Loucy (cell line): ENCODE results near the gene TMPO.
"Not testable (repeated sequence)": the region's sequence is repeated elsewhere in the genome, so short reads cannot be mapped to it uniquely, and the experiment has no call there.

Experiments
- H2AFZ ChIP-seq: fragments of 200-600 bp; sonication (generic); 2 replicates; pipeline ENCODE4 v1.6.0; 2016; ENCODE audit warnings: antibody characterized with exemption, mild to moderate bottlenecking, low read length, moderate library complexity
- H3F3A ChIP-seq: fragments of 200-600 bp; 2 replicates; pipeline ENCODE4 v1.6.0; 2016; ENCODE audit warnings: antibody characterized with exemption, low read depth, mild to moderate bottlenecking
- H3K27me3 ChIP-seq: fragments of 200-600 bp; sonication (generic); 2 replicates; pipeline ENCODE4 v1.6.1; 2014; ENCODE audit warnings: low read length, mild to moderate bottlenecking; ENCODE audit not compliant: insufficient read depth, poor library complexity, severe bottlenecking
- H3K36me3 ChIP-seq: fragments of 200-600 bp; sonication (generic); 2 replicates; pipeline ENCODE4 v1.6.1; 2016; ENCODE audit warnings: low read length; ENCODE audit not compliant: insufficient read depth
- H3K4me1 ChIP-seq: fragments of 200-600 bp; sonication (generic); 2 replicates; pipeline ENCODE4 v1.5.1; 2014; ENCODE audit warnings: low read length, mild to moderate bottlenecking; ENCODE audit not compliant: insufficient read depth, poor library complexity, severe bottlenecking
- H3K4me2 ChIP-seq: fragments of 200-600 bp; sonication (generic); 2 replicates; pipeline ENCODE4 v1.6.0; 2014; ENCODE audit warnings: antibody characterized with exemption, low read length, low read depth, mild to moderate bottlenecking; ENCODE audit not compliant: poor library complexity, severe bottlenecking
- H3K4me3 ChIP-seq: fragments of 200-600 bp; sonication (generic); 2 replicates; pipeline ENCODE4 v1.5.1; 2014; ENCODE audit warnings: low read length, mild to moderate bottlenecking, mixed read lengths; ENCODE audit not compliant: poor library complexity, severe bottlenecking
- H3K79me2 ChIP-seq: fragments of 200-600 bp; sonication (generic); 2 replicates; pipeline ENCODE4 v1.6.1; 2014; ENCODE audit warnings: low read length; ENCODE audit not compliant: insufficient read depth
- H3K9ac ChIP-seq: fragments of 200-600 bp; sonication (generic); 2 replicates; pipeline ENCODE4 v1.6.0; 2014; ENCODE audit warnings: mild to moderate bottlenecking, low read depth, low read length, moderate library complexity; ENCODE audit not compliant: poor library complexity, severe bottlenecking
- H3K9me2 ChIP-seq: fragments of 200-600 bp; sonication (generic); replicated peaks from 2 replicates; pipeline ENCODE4 v1.6.1; 2016; ENCODE audit warnings: low read depth, low read length, mixed read lengths
- H3K9me3 ChIP-seq: fragments of 200-600 bp; sonication (generic); 2 replicates; pipeline ENCODE4 v1.6.1; 2014; ENCODE audit warnings: mild to moderate bottlenecking, antibody characterized with exemption, low read length, low read depth; ENCODE audit not compliant: insufficient read depth
- H4K20me1 ChIP-seq: fragments of 200-600 bp; sonication (generic); 2 replicates; pipeline ENCODE4 v1.6.0; 2014; ENCODE audit warnings: antibody characterized with exemption, low read length, mild to moderate bottlenecking; ENCODE audit not compliant: insufficient read depth, poor library complexity, severe bottlenecking
- CTCF ChIP-seq: fragments of 200-600 bp; sonication (generic); conservative IDR thresholded peaks from 2 replicates; pipeline ENCODE4 v1.5.1; 2014; ENCODE audit warnings: mild to moderate bottlenecking, antibody characterized with exemption, low read length
- EZH2phosphoT487 ChIP-seq: fragments of 200-600 bp; IDR thresholded peaks from 2 replicates; pipeline ENCODE4 v1.6.1; 2018; ENCODE audit warnings: antibody characterized with exemption, mild to moderate bottlenecking, moderate library complexity, borderline replicate concordance

Gene TMPO

GRCh38 chr12:98549371-98550110 lies 34.2 kb downstream of the TMPO start:
- Histone ChIP-seq H4K20me1 (peaks cover 14% of the 10 kb centered on the region), H3K4me3 (no peak overlapping the region), H3F3A (no peaks in the 10 kb centered on the region), H3K9me2 (no peaks in the 10 kb centered on the region), H3K4me2 (no peak overlapping the region), H3K9ac (no peak overlapping the region), H3K36me3 (peaks cover 77% of the 10 kb centered on the region), H3K27me3 (no peaks in the 10 kb centered on the region), H3K9me3 (no peaks in the 10 kb centered on the region), H2AFZ (no peak overlapping the region), H3K4me1 (no peaks in the 10 kb centered on the region), H3K79me2 (peaks cover 11% of the 10 kb centered on the region; the same call in 1 of the 2 replicates)
- TF ChIP-seq CTCF (no peak), EZH2phosphoT487 (no peak)

GRCh38 chr12:98551787-98552186 lies 36.4 kb downstream of the TMPO start:
- H3K9me2 ChIP-seq = no peaks in the 10 kb centered on the region
- H4K20me1 ChIP-seq = peaks cover 10% of the 10 kb centered on the region
- H3K27me3 ChIP-seq = no peaks in the 10 kb centered on the region
- no peaks in the 10 kb centered on the region for H3K9me3 ChIP-seq
- H3K4me2 ChIP-seq = no peak overlapping the region
- H3K79me2 ChIP-seq = 0 out of 2 replicates have a peak, but pooled peaks cover 4% of the 10 kb centered on the region
- H3K4me3 ChIP-seq = no peak overlapping the region
- H2AFZ ChIP-seq = no peak overlapping the region
- no peak overlapping the region for H3K9ac ChIP-seq
- TF ChIP-seq CTCF = no peak
- no peak for TF ChIP-seq EZH2phosphoT487
- peaks cover 55% of the 10 kb centered on the region for H3K36me3 ChIP-seq
- H3K4me1 ChIP-seq = no peaks in the 10 kb centered on the region
- H3F3A ChIP-seq = no peaks in the 10 kb centered on the region

- not testable (repeated sequence) for H3K9ac ChIP-seq, H3K27me3 ChIP-seq, H3K79me2 ChIP-seq, H3F3A ChIP-seq, H3K36me3 ChIP-seq, H3K4me3 ChIP-seq, H3K9me2 ChIP-seq, H3K4me2 ChIP-seq, H3K9me3 ChIP-seq, H2AFZ ChIP-seq, H3K4me1 ChIP-seq, H4K20me1 ChIP-seq
Observed at GRCh38 chr12:98558097-98558496, 42.7 kb downstream of the TMPO start.

- H2AFZ ChIP-seq = no peak overlapping the region
- H3F3A ChIP-seq = no peaks in the 10 kb centered on the region
- H3K9ac ChIP-seq = no peak overlapping the region
- H3K9me2 ChIP-seq = no peaks in the 10 kb centered on the region
- H3K27me3 ChIP-seq = no peaks in the 10 kb centered on the region
- H4K20me1 ChIP-seq = no peaks in the 10 kb centered on the region
- H3K36me3 ChIP-seq = no peaks in the 10 kb centered on the region
- no peak overlapping the region for H3K4me3 ChIP-seq
- H3K4me1 ChIP-seq = no peaks in the 10 kb centered on the region
- TF ChIP-seq CTCF = no peak
- no peak for TF ChIP-seq EZH2phosphoT487
- no peak overlapping the region for H3K4me2 ChIP-seq
- H3K9me3 ChIP-seq = no peaks in the 10 kb centered on the region
- no peaks in the 10 kb centered on the region for H3K79me2 ChIP-seq
Observed at GRCh38 chr12:98559666-98560065, 44.3 kb downstream of the TMPO start.
